Central memory CD4-positive, alpha-beta T cell (primary cell): ENCODE data around the gene HCLS1.
"Not testable (repeated sequence)": the region's sequence is repeated elsewhere in the genome, so short reads cannot be mapped to it uniquely, and the experiment has no call there.

Experiments used
- DNase-seq: peaks from one replicate; pipeline ENCODE4 v3.0.0; 2022

The HCLS1 gene

GRCh38 chr3:121594850-121595249 lies 65.9 kb downstream of the HCLS1 start:
- DNase-seq, result no peak

GRCh38 chr3:121593806-121594205 lies 66.9 kb downstream of the HCLS1 start:
- not testable (repeated sequence) for DNase-seq

- no peak for DNase-seq
Measured at GRCh38 chr3:121592856-121593702, 67.6 kb downstream of the HCLS1 start, which contains the start of gene FBXO40. FBXO40 (plus strand) TSS chr3:121593379; CDS start chr3:121620576, 27,197 bp downstream.

GRCh38 chr3:121584418-121584817 lies 76.3 kb downstream of the HCLS1 start:
- DNase-seq, result no peak

- no peak for DNase-seq
Measured at GRCh38 chr3:121581691-121582090, 79.0 kb downstream of the HCLS1 start.
